Measurements from ENCODE around the gene CAMTA1.

DNA sequence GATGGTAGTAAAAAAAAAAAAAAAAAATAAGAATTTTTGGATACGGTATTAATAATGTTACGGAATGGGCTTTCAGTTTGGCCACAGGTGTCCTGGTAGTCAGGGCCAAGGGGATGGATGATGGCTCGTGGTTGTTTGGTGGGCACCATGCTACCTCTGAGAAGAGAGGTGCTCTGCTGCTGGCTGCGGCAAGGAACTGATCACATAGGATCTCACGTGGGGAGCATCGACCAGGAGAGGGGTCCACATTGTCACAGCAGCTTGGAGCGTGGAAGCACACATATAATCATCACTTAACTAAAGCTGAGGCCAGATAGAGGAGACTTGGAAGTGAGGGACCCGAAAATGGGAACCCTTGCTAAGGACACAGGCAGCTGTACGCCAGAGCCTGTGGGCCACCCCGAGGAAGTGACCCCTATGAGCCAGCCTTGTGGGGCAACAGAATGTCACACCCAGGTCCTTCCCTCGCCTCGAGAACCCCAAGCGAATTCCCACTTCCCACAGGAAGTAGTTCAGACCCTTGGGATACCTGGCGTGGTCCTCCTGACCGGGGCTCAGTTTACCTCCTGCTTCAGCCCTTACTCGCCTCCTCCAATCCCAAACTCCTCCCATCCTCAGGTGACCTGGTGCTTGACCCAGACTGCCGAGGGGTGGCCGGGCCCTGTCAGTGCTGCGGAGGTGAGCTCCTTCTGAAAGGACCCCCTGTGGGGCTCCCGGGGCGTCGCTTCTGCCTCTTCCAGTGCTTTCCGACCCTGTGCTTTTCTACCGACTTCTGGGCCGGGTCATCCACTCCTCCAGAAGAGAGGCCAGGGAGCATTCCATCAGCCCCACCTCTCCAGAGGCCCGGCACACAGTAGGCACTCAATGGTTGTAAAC, 222.0 kb downstream of the CAMTA1 start:
- TF ChIP-seq CTCF (IDR thresholded peaks at IDR 0.05; ENCODE audit: low read depth, low read length, missing input control) (no peak), RAD21 (IDR thresholded peaks at IDR 0.05) (no peak), HNF4G (IDR thresholded peaks at IDR 0.05) (no peak)

Measured in liver (tissue), 3 donors.